ENCODE measurements around the gene TEDC1.

The TEDC1 gene

DNA sequence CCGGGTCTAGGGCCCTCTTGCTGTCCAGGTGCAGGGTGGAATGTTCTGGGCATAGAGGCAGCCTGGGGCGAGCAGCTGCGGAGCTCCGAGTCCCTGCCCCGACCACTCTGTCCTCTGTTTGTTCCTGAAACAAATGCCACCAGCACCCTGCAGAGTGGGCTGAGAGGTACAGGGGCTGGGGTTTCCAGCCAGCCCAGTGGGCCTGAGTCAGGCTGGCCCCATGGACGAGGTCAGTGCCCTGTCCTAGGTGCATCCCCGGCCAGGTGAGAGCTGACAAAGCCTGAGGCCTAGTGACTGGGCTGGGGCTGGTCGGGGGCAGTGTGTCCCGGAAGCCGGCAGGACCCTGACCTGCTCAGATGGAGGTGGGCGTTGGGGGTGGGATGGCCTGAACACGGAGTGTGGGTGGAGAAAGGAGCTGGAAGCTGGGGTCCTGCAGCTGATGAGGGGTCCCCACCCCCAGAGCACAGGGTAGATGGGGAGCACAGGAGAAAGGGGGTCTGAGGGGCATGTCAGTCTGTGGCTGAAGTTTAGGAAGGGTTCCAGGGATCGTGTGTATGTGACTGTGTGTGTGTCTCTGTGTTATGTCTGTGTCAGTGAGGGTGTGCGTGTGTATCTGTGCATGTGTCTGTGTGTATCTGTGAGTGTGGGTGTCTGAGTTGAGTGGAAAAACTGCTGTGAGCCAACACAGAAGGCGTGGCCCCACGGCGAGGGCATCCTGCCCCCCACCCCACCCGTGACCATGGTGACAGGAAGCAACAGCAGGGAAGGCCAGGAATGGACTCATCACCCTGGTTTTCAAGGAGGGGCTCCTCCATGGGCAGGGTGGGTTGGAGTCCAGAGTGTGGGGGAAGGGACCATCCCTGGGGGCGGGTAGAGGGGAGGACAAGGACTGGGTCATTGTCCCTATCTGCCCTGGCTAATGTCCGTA lies 6.7 kb upstream of the TEDC1 start:
- DNase-seq (ENCODE audit: low read depth): peak; percentile 24

DNA sequence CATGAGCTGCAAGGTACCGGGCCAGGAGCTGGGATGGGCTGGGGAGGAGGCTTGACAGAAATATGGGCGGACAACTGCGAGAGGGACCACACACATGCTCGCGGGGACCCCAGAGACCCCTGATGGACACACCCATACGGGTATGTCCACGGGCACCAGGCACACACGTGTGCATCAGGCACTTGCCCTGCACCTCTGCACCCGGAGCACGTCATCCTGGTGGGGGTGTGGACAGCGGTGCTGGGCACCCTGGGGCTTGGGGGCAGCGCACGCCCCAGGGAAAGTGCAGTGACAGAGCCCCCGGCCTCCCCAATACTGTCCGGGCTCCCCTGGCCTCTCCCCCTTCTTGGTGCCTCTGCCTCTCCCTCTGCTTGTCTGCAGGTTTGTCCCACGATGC lies 6.1 kb upstream of the TEDC1 start:
- DNase-seq (ENCODE audit: low read depth): no peak

DNA sequence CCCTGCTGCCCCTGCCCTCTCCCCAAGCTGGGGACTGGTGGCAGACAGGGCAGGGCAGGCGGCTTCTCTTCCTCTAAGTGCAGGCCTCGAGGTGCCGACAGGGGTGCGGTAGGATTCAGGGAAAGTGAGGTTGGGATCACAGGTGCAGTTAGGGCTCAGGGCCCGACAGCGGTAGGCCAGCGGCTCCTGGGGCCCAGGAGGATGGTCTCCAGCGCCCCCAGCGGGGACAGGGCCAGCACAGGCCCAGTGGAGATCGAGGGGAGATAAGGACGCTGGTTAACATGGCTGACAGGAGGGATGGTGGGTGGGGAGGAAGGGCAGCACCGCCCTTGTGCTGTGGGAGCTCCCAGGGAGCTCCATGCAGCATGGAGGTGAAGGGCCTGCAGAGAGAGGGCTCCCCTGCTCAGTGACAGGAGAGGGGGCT lies 5.3 kb upstream of the TEDC1 start:
- peak; percentile 46 for DNase-seq (ENCODE audit: low read depth)

DNA sequence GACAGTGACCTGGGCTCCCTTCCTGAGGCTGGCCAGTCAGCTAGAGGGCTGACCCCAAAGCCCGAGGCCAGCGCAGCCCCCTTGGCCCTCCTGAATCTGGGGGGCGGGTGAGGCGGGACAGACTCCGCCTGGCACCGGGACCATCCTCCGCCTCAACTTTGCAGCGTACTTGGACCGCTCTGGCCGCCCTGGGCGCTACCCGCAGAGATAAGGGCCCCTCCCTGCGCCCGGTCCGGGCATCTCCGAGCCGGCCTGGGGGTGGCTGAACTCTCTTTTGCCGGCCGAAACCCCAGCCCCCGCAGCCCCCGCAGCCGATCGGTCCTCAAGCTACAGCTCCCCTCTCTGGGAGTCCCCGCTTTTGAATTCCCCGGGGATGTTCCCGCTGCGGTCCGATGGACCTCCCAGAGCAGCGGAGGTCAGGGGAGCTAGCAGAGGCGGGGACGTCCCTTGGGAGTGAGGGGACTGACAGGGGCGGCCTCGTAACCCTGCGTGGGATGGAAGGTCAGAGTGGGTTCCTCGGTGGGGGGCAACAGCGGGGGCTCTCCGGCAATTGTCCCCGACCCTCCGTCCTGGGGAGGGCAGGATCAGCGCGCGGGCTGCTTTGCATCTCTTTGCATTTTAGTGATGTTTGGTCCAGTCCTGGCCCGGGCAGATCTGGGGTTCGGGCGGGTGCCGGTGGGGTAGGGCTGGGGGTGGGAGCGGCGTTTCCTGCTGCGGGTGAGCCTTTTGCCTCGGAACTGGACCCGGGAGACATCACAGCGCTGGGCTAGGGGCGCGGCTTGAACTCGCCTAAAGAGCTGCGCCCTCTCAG lies 4.7 kb upstream of the TEDC1 start, which contains the start of gene CRIP1:
TSS of gene CRIP1 (plus strand) at position 724 of the 811 bp plus-strand sequence. CDS start 374 bp downstream, outside the sequence.
- no peak for DNase-seq (ENCODE audit: low read depth)

DNA sequence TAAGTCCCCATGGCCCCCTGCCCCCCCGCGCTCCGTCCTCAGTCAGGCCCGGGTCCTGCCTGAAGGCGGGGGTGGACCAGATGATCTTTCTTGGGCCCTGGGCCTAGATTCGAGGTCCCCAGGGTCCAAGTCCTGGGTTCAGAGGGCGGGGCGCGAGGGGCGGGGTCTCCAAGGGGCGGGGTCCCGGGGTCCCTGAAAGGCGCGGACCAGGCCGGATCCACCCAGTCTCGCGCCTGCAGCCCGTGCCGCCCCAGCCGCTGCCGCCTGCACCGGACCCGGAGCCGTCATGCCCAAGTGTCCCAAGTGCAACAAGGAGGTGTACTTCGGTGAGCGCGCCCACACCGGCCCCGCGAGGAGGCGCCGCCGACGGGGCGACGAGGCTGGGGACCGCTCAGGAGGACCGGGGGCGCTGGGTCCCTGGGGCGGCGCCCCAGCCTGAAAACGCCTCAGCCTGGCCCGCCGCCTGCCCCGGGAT lies 4.0 kb upstream of the TEDC1 start:
- DNase-seq (ENCODE audit: low read depth): no peak

DNA sequence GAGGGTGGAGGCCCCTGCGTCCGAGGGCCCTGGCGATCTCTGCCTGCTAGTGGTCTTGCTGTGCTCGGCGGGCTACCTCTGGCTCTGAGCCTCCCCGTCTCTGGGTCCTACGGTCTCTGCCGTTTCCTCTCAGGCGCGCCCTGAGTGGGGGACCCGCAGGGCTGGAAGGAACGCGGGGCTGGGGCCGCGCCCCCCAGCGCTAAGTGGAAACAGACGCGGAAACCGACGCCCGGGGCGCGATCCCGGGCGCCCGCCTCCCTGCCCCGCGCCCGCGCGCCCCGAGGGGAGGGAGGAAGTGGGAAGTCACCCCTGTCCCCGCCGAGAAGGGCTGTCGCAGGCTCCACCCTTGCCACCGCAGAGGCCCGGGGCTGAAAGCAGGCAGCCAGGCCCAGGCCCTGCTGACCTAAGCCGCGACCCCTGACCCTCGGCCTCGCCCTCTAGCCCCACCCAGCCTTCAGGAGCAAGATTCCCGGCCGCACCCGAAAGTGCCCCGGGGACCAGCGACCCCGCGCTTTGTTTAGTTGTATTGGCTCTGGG lies 3.5 kb upstream of the TEDC1 start:
- DNase-seq (ENCODE audit: low read depth): peak; percentile 28

DNA sequence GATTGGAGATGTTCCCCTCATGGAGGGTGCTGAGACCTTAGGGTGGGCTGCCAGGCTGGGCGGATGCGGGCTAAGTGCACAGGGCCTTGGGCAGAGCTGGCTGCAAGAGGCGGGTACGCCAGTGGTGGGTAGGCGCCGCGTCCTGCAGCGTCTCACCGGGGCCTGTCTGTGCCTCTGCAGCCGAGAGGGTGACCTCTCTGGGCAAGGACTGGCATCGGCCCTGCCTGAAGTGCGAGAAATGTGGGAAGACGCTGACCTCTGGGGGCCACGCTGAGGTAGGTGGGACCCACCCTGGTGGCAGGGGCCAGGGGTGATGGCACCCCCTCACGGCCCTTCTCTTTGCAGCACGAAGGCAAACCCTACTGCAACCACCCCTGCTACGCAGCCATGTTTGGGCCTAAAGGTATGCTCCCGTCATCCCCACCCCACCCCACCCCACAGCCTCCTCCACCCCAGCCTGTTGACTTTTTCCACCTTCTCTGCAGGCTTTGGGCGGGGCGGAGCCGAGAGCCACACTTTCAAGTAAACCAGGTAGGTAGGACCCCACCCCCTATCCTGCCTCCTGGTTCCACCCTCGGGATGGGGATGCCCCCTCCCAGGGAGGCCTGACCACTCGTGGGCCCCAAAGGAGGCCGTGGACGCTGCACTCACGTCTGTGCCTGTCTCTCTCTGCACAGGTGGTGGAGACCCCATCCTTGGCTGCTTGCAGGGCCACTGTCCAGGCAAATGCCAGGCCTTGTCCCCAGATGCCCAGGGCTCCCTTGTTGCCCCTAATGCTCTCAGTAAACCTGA lies 2.9 kb upstream of the TEDC1 start:
- no peak for DNase-seq (ENCODE audit: low read depth)

DNA sequence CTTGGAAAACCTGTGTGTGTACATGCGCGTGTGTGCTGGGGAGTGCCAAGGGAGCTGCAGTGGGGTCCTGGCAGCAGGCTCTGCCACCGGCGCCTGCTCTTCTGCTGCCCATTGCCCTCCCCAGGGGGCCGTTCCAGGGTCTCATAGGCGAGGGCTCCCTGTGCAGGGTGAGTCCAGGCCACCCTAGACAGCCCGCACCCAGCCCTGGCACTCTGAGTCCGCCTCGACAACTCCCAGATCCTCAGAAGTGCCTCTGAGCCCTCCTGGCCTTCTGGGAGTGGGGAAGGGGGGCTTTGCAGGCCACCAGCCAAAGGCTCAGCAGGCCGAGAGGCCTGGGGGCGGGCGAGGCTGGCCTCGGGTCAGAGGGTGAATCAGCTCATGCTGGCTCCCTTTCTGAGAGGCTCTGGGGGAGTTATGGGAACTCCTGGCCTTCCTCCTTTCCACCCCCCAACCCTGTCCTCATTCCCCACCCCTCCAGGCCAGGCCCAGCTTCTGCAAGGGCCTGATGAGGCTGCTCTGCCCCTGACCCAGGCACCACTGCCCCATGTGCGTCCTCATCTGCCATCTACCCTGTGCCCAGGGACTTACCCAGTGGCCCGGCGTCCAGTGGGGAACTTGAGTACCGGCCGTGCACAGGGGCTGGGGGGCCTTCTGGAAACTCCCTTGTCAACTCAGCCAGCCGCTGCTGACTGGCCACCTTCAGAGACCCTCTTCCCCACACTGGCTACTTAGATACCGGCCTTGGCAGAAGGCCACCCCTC lies 2.1 kb upstream of the TEDC1 start:
- no peak for DNase-seq (ENCODE audit: low read depth)

DNA sequence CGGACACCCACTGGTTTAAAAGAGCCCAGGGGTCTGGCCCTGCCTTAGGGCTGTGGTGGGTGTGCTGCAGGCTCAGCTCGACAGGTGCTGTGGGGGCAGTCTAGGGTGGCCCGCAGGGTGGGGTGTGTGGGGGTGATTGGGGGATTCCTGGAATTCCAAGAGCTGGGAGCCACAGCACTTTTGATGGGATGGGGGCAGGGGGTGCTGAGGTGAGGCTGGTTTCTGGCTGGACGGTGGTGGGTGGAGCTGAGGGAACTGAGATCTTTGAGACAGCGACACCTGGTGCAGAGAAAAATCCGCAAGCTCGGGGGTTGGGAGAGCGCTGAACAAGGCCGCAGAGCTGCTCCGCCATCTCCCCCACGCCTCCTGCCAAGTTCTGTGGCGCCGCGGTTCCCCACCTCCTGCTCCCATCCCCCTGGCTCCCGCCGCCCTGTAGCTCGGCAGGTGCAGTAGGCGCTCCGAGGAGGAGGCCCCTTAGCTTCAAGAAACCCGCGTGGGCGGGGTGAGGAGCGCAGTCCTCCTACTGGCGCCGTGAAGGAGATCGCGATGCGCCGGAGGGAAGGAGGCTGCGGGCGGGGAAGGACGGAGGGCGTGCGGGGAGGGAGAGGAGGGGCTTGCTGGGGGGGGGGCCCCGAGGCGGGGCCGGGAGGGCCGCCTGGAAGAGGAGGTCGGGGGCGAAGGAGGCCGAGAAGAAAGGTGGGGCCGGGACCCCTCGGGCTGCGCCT lies 1.3 kb upstream of the TEDC1 start:
- DNase-seq (ENCODE audit: low read depth): peak; percentile 90

DNA sequence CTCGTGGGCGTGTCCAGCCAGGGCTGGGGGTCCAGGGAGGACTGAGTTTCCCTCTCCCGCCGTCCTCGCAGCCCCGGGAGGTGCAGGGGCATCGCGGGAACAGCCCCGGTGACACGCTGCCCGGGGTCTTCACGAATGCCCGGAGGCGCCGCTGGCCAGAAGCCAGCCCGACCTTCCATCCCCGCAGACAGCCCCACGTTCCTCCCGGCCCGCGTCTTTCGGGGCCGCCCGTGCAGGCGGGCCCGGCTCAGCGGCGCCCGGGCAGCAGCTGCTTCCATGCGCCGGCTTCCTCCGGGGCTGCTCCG lies 827 bp upstream of the TEDC1 start:
- no peak for DNase-seq (ENCODE audit: low read depth)

DNA sequence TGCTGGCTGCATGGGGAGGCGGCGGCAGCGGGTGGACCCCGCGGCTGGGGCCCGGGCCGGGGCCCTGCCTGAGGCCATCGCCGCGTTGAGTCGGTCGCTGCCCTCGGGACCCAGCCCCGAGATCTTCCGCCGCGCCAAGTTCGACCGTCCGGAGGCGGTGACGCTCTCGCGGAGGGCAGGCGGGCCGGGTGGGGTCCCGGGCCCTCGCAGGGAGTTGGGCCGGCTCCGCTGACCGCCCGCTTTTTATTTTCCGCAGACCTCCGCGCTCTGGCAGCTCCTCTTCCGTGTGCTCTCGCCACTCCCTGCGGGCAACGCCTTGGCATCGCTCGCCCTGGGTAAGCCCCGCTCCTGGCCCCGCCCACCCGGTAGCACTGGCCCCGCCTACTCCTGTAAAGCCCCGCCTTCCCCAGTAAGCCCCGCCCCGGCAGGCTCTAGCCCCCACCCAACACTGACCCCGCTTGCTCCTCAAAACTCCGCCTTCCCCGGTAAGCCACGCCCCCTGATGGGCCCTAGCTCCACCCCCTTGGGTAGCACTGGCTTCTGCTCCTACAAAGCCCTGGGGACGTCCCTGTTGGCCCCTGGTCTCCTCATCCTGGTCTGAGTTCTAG lies 424 bp downstream of the TEDC1 start:
- peak; percentile 80 for DNase-seq (ENCODE audit: low read depth)

DNA sequence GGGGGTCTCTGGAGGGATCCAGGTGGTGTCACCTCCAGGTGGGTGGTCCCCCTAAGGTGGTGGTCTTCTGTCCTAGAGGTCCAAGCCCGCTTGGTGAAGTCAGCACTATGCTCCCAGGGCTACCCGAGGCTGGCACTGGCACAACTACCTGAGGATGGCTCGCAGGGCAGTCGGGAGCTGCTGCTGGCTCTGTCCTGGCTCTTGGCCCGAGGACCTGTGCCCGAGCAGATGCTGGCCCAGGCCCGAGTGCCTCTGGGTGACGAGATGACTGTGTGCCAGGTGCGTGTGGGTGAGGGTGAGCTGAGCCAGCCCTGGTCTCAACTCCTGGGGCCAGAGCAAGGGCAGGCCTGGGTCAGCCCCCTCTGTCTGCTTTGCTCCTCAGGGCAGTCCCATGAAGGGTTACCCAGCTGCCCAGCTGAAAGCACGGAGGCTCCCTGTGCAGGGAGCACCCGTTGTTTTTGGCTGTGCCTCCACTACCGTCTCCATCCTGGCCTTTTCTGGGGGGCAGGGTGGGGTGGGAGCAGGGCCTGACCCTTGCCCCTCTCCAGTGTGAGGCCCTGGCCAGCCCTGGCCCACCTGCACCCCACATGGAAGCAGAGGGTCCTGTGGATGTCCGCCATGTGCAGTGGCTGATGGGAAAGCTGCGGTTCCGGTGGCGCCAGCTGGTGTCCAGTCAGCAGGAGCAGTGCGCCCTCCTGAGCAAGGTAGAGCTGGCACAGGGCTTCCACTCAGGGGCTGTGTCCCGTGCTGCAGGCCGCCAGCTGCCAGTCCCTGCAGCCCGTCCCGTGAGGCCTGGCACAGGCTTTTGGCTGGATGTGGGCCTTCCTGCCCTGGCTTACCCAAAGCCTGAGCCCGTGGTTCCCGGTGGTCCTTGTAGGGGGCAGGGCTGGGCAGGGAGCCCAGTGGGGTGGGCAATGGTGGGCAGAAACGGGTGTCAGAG lies 1.3 kb downstream of the TEDC1 start:
- DNase-seq (ENCODE audit: low read depth): no peak

DNA sequence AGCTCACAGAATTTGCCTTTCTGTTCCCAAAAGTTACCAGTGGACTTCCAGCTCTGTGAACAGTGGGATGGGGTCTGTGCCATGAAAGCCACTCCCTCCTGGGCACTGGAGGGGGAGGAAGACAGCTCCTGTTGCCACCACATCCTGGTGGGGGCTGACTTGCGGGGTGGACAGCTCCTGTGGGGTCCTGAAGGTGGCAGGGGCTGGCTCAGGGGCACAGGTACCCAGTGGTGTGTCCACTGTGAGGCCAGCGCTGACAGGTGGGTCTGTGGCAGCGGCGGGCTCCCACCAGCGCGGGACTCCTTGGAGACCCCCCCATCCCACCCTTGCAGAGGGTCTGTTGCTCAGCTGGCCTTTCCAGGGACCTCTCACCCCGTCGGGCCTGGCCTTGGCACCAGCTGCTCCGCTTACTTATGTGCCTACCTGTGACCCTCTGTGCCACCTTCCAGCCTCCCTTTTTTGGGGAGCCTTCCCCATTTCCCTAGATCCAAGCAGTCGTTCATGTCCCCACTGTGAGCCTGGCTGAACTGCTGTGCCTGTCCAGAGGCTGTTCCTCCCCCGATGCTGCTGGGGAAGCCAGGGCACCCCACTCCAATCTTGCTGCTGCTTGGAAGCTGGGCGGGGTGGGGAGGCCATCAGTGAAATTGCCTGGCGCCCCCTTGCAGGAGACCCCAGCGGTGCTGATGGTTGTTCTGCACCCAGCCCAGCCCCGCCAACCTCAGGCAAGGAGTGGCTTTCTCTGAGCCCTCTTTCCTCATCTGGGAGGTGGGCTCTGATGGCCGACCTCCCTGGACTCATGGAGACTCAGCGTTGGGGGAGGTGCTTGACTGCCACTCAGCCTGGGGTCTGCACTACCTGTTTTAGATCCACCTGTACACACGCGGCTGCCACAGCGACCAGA lies 2.2 kb downstream of the TEDC1 start:
- no peak for DNase-seq (ENCODE audit: low read depth)

DNA sequence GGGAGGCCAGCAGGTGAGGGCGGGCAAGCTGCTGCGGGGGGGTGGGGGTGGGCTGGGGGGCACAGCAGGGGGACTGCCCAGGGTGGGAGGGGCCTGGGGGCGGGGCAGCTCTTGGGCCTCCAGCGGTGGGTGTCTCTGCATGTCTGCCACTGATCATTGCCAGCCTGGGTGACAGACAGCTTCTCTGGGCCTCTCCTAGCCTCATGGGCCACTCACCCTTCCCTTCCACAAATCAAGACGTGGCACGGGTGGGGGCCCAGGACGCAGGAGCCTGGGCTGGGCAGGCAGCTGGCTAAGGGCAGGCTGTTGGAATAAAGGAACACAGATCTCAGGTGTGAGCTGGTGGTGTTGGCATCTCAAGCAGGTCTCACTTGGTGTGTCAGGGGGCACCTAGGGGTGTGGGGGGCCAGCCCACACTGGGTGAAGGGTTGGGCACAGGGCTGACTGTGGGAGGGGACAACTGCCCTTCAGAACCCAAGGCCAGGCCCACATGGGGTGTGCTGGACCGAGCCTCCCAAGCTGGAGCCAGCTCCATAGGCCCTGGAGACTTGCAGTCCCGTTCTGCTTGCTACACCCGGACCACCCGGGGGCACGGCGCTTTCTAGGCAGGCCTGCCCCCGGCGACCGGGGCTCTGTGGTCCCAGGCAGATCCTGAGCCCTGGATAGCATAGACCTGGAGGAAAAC lies 3.0 kb downstream of the TEDC1 start:
- DNase-seq (ENCODE audit: low read depth): no peak

DNA sequence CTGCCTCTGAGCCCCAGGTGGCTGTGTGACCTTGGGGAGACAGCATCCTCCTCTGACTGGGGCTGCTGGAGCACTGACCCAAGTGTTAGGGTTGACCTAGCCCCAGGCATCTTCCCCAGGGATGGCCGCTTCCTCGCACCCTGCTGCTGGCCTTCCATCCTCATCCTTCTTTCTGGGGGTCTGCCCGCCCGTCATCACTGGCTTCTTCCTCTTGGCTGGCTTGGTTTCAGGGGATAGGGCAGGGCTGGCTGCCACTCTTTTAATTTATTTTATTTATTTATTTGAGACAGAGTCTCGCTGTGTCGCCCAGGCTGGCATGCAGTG lies 3.5 kb downstream of the TEDC1 start:
- no peak for DNase-seq (ENCODE audit: low read depth)

DNA sequence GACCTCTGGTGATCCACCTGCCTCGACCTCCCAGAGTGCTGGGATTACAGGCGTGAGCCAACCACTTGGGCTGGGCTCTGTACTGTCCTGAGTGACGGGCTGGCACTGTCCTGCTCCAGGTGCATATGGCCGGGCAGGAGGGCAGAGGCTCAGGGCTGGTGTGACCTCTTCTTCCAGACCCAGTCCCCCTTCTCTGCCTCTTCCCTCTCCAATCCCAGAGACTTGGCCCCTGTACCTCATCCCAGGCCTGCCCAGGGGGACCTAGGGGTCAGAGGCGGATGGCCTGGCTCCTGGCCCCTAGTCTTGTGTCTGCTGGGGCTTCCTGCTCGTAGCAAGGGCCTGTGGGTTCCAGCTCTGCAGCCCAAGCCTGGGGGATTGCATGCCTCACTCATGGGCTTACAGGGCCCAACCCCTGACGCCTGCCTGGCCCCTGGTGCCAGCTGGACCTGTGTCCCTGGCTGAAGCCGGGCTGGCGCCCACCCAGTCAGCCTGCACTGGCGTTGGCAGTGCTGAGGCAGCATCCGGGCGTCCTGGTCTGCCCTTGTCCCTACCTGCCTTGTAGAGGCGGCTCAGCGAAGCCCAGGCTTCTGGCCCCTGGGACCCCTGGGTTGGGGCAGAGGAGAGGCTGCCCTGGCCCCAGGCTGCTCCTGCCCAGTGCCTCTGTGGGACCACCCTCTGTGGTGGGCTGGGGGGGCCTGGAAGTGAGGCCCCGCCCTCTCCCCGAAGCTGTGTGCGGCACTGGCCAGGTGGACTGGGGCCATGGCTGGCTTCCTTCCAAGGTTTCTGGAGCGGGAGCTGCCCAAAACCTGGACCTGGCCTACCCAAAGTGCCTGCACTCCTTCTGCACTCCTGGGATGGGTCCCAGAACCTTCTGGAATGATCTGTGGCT lies 4.3 kb downstream of the TEDC1 start:
- DNase-seq (ENCODE audit: low read depth): no peak

All from ELR (cell line).